Prostate gland (tissue), 2 donors: Measurements from ENCODE around the gene USP32.

ENCODE experiments used
- CTCF ChIP-seq, 4 experiments: fragments of 200-600 bp in 2 of 4; fragments of 450-650 bp in 2 of 4; sonication (generic) in 2 of 4; IDR thresholded peaks; 1 replicate in 3 of 4; 2 replicates in 1 of 4; pipeline ENCODE4 v1.5.1; 2016 to 2019; ENCODE audit warnings: antibody characterized with exemption in 4 of 4, mild to moderate bottlenecking in 2 of 4, moderate library complexity in 2 of 4
- POLR2A ChIP-seq: fragments of 450-650 bp; IDR thresholded peaks from one replicate; pipeline ENCODE4 v1.6.1; 2016; ENCODE audit warnings: antibody characterized with exemption, mild to moderate bottlenecking
- POLR2AphosphoS5 ChIP-seq: sonication (generic); formaldehyde crosslinking; IDR thresholded peaks from one replicate; pipeline ENCODE4 v1.6.1; 2017; ENCODE audit warnings: antibody characterized with exemption

- TF ChIP-seq POLR2A: no peak
- TF ChIP-seq CTCF (IDR thresholded peaks at IDR 0.05): no peak
- TF ChIP-seq POLR2AphosphoS5: no peak
Measured at GRCh38 chr17:60158751-60159478, 233.0 kb downstream of the USP32 start.
